Articular chondrocyte of knee joint (primary cell): ENCODE measurements around the gene PAQR8. TPM values are rescaled to one million over a fixed set of nuclear protein-coding genes. Genes with fewer than 3 reads are reported as not detected.

Experiments
- total RNA-seq: library from RNA; depleted of rRNA; stranded (reverse); fragments of >200 nt; gene quantifications from 2 replicates; pipeline ENCODE4 v1.2.3, GENCODE V29; 2012

PAQR8 gene, protein sequence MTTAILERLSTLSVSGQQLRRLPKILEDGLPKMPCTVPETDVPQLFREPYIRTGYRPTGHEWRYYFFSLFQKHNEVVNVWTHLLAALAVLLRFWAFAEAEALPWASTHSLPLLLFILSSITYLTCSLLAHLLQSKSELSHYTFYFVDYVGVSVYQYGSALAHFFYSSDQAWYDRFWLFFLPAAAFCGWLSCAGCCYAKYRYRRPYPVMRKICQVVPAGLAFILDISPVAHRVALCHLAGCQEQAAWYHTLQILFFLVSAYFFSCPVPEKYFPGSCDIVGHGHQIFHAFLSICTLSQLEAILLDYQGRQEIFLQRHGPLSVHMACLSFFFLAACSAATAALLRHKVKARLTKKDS
- total RNA-seq = 5.4 and 5.6 TPM in 2 replicates

DNA sequence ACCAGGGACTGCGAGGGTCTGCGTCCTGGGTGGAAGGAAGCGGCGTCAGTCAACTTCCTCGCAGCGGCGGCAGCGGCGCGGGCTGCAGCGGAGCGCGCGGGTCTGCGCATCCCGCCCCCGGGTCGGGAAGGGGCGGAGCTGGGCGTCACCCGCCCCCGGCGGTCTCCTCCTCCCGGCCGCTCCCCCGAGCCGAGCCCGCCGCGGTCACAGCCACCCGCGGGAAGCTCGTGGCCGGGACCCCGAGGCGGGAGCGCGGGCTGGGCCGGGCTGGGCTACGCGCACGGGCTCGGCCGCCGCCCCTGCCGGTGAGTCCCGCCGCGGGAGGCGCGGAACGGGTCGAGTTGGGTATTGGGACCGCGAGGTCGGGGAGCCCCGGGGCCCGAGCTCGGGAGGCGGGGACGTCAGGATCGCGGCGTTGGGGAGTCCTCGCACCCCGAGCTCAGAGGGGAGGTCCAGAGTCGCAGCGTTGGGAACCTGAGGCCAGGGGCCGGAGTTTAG, at the start of gene PAQR8:
PAQR8 (plus strand) TSS at position 207 of the 498 bp plus-strand sequence. CDS start 41,063 bp downstream, outside the sequence.

DNA sequence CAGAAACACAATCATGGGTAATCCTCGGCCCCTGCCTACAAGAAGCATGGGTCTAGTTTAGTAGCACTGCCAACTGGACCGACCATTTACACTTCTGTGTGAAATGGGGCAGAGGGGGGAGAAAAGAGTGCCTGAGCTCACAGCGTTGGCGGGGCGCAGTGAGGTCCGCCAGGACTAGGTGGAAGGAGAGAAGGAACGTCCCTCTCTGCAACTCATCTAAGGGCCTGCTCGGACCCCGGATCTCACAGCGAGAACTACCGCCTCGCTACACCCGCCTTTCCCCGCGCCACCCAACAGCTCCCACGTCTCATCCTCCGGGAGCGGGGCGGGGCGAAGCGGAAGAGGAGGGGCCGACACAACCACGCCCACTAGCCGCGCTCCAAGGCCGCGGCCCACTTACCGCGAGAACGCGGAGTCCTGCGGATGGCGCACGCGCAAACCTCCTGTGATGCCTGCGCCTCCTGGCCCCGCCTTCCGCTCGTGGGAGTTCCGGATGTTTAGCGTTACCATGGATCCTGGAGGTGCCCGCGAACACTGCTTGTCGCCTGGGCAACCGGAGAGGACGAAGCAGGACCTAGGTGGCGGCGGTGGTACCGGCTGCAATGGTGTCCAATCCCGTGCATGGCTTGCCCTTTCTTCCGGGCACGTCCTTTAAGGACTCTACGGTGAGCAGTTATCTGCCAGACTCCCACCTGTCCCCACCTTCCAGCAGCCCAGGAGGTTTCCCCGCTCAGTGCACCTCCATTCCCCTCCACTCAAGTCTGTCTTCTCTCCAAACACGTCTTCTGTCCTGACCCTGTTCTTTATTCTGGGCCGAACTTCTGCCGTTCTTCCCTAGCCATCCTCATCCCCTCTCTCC, 58.1 kb downstream of the PAQR8 start, which contains the start of gene EFHC1:
EFHC1 (plus strand) TSS at position 534 of the 859 bp plus-strand sequence; CDS start at position 603, 69 bp downstream.

Other genes starting within 250 kb of the PAQR8 start
- gene IL17A, start 175.8 kb upstream of the PAQR8 start, total RNA-seq = not detected in 2 replicates
- not detected in 2 replicates for gene IL17F, start 117.7 kb upstream of the PAQR8 start, total RNA-seq
- 23.5 and 28.9 TPM in 2 replicates for gene MCM3, start 77.4 kb upstream of the PAQR8 start, total RNA-seq
- gene EFHC1, start 58.2 kb downstream of the PAQR8 start, total RNA-seq = 32.3 and 34.4 TPM in 2 replicates
- 215 and 261 TPM in 2 replicates for gene TRAM2, start 214.9 kb downstream of the PAQR8 start, total RNA-seq